Measurements from ENCODE around the gene MAGEA8. TPM values are rescaled to one million over a fixed set of nuclear protein-coding genes. Genes with fewer than 3 reads are reported as not detected.
"Not testable (repeated sequence)": the region's sequence is repeated elsewhere in the genome, so short reads cannot be mapped to it uniquely, and the experiment has no call there.

Gene MAGEA8, protein sequence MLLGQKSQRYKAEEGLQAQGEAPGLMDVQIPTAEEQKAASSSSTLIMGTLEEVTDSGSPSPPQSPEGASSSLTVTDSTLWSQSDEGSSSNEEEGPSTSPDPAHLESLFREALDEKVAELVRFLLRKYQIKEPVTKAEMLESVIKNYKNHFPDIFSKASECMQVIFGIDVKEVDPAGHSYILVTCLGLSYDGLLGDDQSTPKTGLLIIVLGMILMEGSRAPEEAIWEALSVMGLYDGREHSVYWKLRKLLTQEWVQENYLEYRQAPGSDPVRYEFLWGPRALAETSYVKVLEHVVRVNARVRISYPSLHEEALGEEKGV
- not detected for total RNA-seq

DNA sequence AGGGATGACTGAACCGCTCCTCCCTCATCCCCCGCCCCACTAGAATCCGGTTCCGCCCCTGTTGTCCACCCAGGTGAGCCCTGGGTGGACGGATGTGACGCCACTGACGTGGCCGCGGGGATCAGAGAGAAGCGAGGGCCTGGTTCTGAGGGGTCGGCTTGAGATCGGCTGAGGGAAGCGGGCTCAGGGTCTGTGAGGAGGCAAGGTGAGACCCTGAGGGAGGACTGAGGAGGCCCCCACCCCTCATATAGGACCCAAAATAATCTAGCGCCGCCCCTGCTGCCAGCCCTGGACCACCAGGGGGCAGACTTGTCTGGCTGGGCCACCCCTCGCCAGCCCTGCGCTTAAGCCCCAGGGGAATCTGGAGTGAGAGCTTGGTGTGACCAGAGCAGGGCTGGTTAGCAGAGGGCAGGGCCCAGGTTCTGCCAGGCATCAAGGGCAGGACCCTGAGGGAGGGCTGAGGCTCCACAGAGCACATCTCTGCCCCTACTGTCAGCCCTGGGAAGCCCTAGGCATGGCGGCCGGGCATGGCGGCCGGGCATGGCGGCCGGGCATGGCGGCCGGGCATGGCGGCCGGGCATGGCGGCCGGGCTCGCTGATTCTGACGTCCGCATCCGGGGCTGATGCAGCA is at the start of gene MAGEA8:
MAGEA8 (plus strand) TSS at position 103 of the 631 bp plus-strand sequence. CDS start 3,090 bp downstream, outside the sequence.
- intact Hi-C loops (cut with DNase I; ENCODE audit: low total_unique reads), result no loop called here
- TF ChIP-seq POLR2A (IDR thresholded peaks at IDR 0.05), result no peak
- TF ChIP-seq, protein P1, sequence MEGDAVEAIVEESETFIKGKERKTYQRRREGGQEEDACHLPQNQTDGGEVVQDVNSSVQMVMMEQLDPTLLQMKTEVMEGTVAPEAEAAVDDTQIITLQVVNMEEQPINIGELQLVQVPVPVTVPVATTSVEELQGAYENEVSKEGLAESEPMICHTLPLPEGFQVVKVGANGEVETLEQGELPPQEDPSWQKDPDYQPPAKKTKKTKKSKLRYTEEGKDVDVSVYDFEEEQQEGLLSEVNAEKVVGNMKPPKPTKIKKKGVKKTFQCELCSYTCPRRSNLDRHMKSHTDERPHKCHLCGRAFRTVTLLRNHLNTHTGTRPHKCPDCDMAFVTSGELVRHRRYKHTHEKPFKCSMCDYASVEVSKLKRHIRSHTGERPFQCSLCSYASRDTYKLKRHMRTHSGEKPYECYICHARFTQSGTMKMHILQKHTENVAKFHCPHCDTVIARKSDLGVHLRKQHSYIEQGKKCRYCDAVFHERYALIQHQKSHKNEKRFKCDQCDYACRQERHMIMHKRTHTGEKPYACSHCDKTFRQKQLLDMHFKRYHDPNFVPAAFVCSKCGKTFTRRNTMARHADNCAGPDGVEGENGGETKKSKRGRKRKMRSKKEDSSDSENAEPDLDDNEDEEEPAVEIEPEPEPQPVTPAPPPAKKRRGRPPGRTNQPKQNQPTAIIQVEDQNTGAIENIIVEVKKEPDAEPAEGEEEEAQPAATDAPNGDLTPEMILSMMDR (IDR thresholded peaks at IDR 0.05), result no peak
- Histone ChIP-seq H3K36me3 (no peaks in the 10 kb centered on the region), H3K27me3 (no peaks in the 10 kb centered on the region), H3K27ac (no peak within 1 kb of the TSS), H3K9me3 (no peaks in the 10 kb centered on the region), H3K4me3 (no peak within 1 kb of the TSS), H3K4me1 (no peaks in the 10 kb centered on the region)
- DNase-seq, result no peak

DNA sequence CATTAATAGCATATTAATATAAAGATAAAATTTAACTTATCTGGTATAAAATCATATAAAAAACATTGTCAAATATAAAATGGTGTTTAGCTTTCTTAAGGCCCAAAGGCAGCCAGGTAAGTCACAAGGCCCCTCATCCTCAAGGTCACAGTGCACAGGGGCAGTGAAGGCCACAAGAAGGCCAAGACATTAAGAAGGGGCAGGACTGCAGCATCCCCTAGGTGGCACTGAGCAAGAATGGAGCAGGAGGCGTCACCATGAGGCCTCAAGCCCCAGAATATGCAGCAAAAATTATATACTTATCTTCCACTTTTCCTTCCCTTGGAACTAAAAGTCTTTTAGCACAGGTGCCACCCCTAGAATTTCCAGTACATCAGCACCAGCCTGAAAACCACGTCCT is 49.5 kb upstream of the MAGEA8 start:
- DNase-seq, result no peak
- Histone ChIP-seq H3K36me3 (no peaks in the 10 kb centered on the region), H3K4me3 (no peak overlapping the region), H3K27me3 (no peaks in the 10 kb centered on the region), H3K9me3 (no peaks in the 10 kb centered on the region), H3K4me1 (no peaks in the 10 kb centered on the region), H3K27ac (no peak overlapping the region)
- intact Hi-C loops (cut with DNase I; ENCODE audit: low total_unique reads), result no loop called here
- TF ChIP-seq, protein P1 (IDR thresholded peaks at IDR 0.05), result no peak
- TF ChIP-seq POLR2A (IDR thresholded peaks at IDR 0.05), result no peak

DNA sequence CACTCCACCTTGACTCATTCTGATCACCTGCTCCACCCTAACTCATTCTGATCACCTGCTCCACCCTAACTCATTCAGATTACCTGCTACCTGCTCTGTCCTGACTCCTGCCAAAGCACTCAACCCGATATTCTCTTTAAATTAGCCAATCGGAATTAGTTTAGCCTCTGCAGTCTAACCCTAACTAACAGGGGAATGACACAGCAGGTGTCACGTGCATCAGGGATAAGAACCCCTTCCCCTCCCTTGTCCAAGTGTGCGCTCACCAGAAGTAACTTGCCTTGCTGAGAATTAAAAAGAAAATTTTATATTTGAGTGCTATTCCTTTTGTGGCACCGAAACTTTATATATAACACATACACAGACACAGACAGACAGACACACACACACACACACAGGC is 44.3 kb upstream of the MAGEA8 start:
- intact Hi-C loops (cut with DNase I; ENCODE audit: low total_unique reads); DNase-seq: not testable (repeated sequence)

DNA sequence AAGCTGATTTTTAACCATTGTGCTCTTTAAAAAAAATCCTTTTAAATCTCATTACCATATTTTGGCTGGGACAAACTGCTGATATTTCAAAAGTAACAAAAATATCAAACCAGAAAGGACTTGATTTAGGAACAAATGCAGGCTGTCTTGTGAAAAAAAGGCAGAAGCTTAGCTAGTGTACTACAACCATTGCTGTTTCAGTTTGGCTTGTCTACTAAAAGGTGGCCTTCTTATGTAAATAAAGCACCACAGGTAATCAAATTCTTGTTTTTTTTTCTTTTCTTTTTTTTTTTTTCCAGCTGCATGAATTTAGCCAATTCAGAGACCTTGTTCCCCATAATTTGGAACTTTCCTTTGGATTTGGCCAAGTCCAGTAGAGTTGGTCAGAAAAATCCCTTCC is 43.8 kb upstream of the MAGEA8 start:
- TF ChIP-seq, protein P1 (IDR thresholded peaks at IDR 0.05), result no peak
- no peak for TF ChIP-seq POLR2A (IDR thresholded peaks at IDR 0.05)

More for the DNA sequence above, 44.3 kb upstream of the MAGEA8 start:
- not testable (repeated sequence) for H3K4me1 ChIP-seq, H3K4me3 ChIP-seq, H3K27me3 ChIP-seq, H3K27ac ChIP-seq, H3K9me3 ChIP-seq, H3K36me3 ChIP-seq

DNA sequence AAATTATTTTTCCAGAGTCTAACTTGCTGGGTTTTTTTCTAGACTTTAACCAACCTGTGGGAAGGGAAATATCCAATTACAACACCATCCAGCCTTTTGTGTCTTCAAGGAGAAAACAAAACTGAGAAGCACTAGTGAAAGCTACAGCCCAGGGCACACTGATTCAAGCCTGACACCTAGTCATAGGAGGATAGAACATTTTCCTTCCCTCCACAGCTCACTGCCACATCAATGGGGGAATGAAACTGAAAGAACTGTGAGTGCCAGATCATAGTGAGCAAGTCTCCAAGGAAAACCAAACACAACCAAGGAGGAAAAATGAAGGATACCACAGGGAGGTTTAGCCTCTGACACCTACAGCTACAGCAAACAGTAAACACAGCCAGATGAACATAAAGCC is 43.3 kb upstream of the MAGEA8 start:
- Histone ChIP-seq H3K9me3 (no peaks in the 10 kb centered on the region), H3K27me3 (no peaks in the 10 kb centered on the region), H3K4me1 (no peaks in the 10 kb centered on the region), H3K4me3 (no peak overlapping the region), H3K36me3 (no peaks in the 10 kb centered on the region), H3K27ac (no peak overlapping the region)
- TF ChIP-seq POLR2A (IDR thresholded peaks at IDR 0.05), result no peak
- TF ChIP-seq, protein P1 (IDR thresholded peaks at IDR 0.05), result no peak
- no peak for DNase-seq
- intact Hi-C loops (cut with DNase I; ENCODE audit: low total_unique reads), result no loop called here

More for the DNA sequence above, 43.8 kb upstream of the MAGEA8 start:
- Histone ChIP-seq H3K27me3 (no peaks in the 10 kb centered on the region), H3K9me3 (no peaks in the 10 kb centered on the region), H3K27ac (no peak overlapping the region), H3K4me1 (no peaks in the 10 kb centered on the region), H3K4me3 (no peak overlapping the region), H3K36me3 (no peaks in the 10 kb centered on the region)
- intact Hi-C loops (cut with DNase I; ENCODE audit: low total_unique reads), result no loop called here
- no peak for DNase-seq
